ENCODE measurements around the gene NAA16. TPM values are rescaled to one million over a fixed set of nuclear protein-coding genes. Genes with fewer than 3 reads are reported as not detected.

NAA16 gene
- total and polyA plus RNA-seq, 9 of the 15 experiments (the other 6 are each of a cell fraction or from before 2014, with no cell fraction given), result 3.7 to 18.2 (median 12.0) TPM

DNA sequence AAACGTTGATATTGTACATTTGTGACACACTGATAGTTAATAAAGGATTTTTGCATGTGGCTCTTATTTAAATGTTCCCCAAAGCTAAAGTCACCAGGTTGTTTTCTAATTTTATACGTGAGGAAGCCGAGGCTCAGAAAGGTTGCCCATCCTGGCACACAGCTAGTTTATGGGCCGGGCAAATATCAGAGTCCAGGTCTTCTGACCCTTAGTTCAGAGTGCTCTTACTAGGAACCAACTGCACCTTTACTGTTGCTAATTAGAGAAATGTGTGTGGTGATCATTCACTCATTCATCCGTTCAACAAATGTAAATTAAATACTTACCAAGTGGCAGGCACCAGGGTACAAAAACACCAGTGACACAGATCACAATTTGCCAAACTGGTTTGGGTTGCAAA lies 100.0 kb downstream of the NAA16 start:
- TF ChIP-seq, protein P1, sequence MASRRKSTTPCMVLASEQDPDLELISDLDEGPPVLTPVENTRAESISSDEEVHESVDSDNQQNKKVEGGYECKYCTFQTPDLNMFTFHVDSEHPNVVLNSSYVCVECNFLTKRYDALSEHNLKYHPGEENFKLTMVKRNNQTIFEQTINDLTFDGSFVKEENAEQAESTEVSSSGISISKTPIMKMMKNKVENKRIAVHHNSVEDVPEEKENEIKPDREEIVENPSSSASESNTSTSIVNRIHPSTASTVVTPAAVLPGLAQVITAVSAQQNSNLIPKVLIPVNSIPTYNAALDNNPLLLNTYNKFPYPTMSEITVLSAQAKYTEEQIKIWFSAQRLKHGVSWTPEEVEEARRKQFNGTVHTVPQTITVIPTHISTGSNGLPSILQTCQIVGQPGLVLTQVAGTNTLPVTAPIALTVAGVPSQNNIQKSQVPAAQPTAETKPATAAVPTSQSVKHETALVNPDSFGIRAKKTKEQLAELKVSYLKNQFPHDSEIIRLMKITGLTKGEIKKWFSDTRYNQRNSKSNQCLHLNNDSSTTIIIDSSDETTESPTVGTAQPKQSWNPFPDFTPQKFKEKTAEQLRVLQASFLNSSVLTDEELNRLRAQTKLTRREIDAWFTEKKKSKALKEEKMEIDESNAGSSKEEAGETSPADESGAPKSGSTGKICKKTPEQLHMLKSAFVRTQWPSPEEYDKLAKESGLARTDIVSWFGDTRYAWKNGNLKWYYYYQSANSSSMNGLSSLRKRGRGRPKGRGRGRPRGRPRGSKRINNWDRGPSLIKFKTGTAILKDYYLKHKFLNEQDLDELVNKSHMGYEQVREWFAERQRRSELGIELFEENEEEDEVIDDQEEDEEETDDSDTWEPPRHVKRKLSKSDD (conservative IDR thresholded peaks at IDR 0.05; ENCODE audit: low read length), result no peak
- TF ChIP-seq ZKSCAN8 (CRISPR knock-in tag; IDR thresholded peaks at IDR 0.05), result no peak
- CTCF ChIA-PET (ENCODE audit: low intra/inter-chr PET ratio), result interaction anchor here (0.8 kb wide), 1 partner anchor 700 kb away, joined by 4 read pairs; no protein-coding TSS in a partner anchor
- DNase-seq (ENCODE audit: extremely low read depth in 1 of 4, low spot score in 3 of 4) (no peak), FAIRE-seq (no peak), ATAC-seq (no peak)
- no peaks in the 10 kb centered on the region; a peak in 1 of 5 replicates for H3K4me1 ChIP-seq (replicated peaks in 1 of 2; ENCODE audit: control insufficient read depth in 2 of 2, insufficient read depth in 2 of 2, low read length in 2 of 2)
- no peaks in the 10 kb centered on the region for H3K36me3 ChIP-seq (ENCODE audit: control insufficient read depth, insufficient read depth, low read length)
- in situ Hi-C loops (cut with MboI) (loop anchor here (25.0 kb wide), 1 partner anchor 701 kb away; no protein-coding TSS in a partner anchor), intact Hi-C loops (cut with micrococcal nuclease) (loop anchor here (2.0 kb wide), 1 partner anchor 242 kb away; no protein-coding TSS in a partner anchor)
- no peak overlapping the region for H3K4me2 ChIP-seq (ENCODE audit: insufficient read depth, low read length)
- no peaks in the 10 kb centered on the region for H4K20me1 ChIP-seq (replicated peaks; ENCODE audit: control insufficient read depth, insufficient read depth, low read length)
- H3K9me1 ChIP-seq (ENCODE audit: control insufficient read depth, insufficient read depth, low read length), result no peaks in the 10 kb centered on the region
- H3K27me3 ChIP-seq (ENCODE audit: control insufficient read depth in 2 of 2, insufficient read depth in 2 of 2, low read length in 2 of 2), result no peaks in the 10 kb centered on the region
- no peak overlapping the region for H2AFZ ChIP-seq (ENCODE audit: low read depth, low read length)
- H3K9ac ChIP-seq (ENCODE audit: insufficient read depth in 1 of 2, low read depth in 2 of 2, low read length in 2 of 2), result no peak overlapping the region
- H3K4me3 ChIP-seq, result no peak overlapping the region
- no peaks in the 10 kb centered on the region for H3K9me3 ChIP-seq (replicated peaks; ENCODE audit: control insufficient read depth, insufficient read depth, low read depth, low read length)
- H3K79me2 ChIP-seq (ENCODE audit: control insufficient read depth, insufficient read depth, low read length), result no peaks in the 10 kb centered on the region
- BruUV-seq (replicated peaks), result no TSS peak
- POLR2A ChIA-PET, result no interaction called here
- WGBS (ENCODE audit: insufficient coverage, low coverage, missing lambda C conversion rate), result 0% methylated on average over 5 of the region's 5 CpGs
- no peak overlapping the region for H3K27ac ChIP-seq (ENCODE audit: extremely low read depth, low read depth, low read length)
